ENCODE measurements around the gene VPS41. TPM values are rescaled to one million over a fixed set of nuclear protein-coding genes. Genes with fewer than 3 reads are reported as not detected.

VPS41 gene
- total and polyA plus RNA-seq, 10 donors, result 11.2 to 97.4 (median 66.2) TPM

DNA sequence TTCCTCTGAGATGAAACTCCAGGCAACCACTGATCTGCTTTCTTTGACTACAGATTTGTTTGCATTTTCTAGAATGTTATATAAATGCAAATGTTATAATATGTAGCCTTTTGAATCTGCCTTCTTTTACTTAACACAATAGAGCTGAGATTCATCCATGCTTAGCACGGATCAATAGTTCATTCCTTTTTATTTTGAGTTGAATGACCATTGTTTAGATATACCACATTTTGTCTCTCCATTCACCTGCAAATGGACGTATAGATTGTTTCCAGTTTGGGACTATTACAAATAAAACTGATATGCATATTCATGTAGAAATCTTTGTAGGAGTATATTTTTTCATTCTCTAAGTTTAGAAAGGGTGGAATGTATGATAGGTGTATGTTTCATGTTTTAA is 57.7 kb downstream of the VPS41 start:
- WGBS, 5 donors, result 91 to 97% (median 92%) methylated on average over 2 of the region's 2 CpGs
- Histone ChIP-seq H3K4me3 (no peak overlapping the region), H3K4me1 (peaks cover 0 to 14% (median 7%) of the 10 kb centered on the region in 6 donors), H3K36me3 (peaks cover 0 to 17% (median 2%) of the 10 kb centered on the region in 6 donors), H3K27ac (no peak overlapping the region), H3K9me3 (no peaks in the 10 kb centered on the region), H3K27me3 (replicated peaks in 1 of 7) (no peaks in the 10 kb centered on the region)
- intact Hi-C loops (cut with DNase I; ENCODE audit: low total_unique reads), result no loop called here
- TF ChIP-seq, protein P1, sequence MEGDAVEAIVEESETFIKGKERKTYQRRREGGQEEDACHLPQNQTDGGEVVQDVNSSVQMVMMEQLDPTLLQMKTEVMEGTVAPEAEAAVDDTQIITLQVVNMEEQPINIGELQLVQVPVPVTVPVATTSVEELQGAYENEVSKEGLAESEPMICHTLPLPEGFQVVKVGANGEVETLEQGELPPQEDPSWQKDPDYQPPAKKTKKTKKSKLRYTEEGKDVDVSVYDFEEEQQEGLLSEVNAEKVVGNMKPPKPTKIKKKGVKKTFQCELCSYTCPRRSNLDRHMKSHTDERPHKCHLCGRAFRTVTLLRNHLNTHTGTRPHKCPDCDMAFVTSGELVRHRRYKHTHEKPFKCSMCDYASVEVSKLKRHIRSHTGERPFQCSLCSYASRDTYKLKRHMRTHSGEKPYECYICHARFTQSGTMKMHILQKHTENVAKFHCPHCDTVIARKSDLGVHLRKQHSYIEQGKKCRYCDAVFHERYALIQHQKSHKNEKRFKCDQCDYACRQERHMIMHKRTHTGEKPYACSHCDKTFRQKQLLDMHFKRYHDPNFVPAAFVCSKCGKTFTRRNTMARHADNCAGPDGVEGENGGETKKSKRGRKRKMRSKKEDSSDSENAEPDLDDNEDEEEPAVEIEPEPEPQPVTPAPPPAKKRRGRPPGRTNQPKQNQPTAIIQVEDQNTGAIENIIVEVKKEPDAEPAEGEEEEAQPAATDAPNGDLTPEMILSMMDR (IDR thresholded peaks at IDR 0.05 in 8 of 11, conservative IDR thresholded peaks at IDR 0.05 in 3 of 11), result no peak
- no peak for TF ChIP-seq POLR2AphosphoS5 (IDR thresholded peaks at IDR 0.05)
- TF ChIP-seq POLR2A (IDR thresholded peaks at IDR 0.05), result no peak
- DNase-seq, result no peak

DNA sequence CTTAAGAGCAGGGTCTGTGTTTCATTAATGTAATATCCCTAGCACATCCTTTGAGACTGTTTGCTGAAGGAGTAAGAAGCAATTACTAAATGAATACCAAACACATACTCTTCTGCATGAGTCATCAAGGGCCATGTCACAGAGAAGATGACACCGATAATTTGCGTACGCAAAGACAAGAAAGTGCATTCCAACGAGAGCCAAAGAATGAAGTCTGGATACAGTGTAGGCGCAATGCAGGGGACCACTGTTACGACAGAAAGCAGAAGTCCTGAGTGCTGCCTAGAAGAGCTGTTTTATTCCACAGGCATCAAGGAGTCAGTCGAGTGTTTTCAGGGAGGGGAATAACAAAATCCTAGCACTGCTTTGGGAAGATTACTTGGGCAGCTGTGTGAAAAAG is 62.7 kb downstream of the VPS41 start:
- H3K4me1 ChIP-seq, result no peaks in the 10 kb centered on the region
- no peaks in the 10 kb centered on the region for H3K9me3 ChIP-seq
- 78 to 85% (median 84%) methylated on average over 7 of the region's 7 CpGs for WGBS, 5 donors
- no peak overlapping the region for H3K4me3 ChIP-seq
- intact Hi-C loops (cut with DNase I; ENCODE audit: low total_unique reads), result no loop called here
- H3K27me3 ChIP-seq (replicated peaks in 1 of 7), result no peaks in the 10 kb centered on the region
- no peak overlapping the region for H3K27ac ChIP-seq
- no peak for TF ChIP-seq POLR2A (IDR thresholded peaks at IDR 0.05)
- no peak for TF ChIP-seq POLR2AphosphoS5 (IDR thresholded peaks at IDR 0.05)
- TF ChIP-seq, protein P1 (IDR thresholded peaks at IDR 0.05 in 8 of 11, conservative IDR thresholded peaks at IDR 0.05 in 3 of 11), result no peak
- DNase-seq, result no peak
- H3K36me3 ChIP-seq, result peaks cover 0 to 17% (median 2%) of the 10 kb centered on the region in 6 donors

DNA sequence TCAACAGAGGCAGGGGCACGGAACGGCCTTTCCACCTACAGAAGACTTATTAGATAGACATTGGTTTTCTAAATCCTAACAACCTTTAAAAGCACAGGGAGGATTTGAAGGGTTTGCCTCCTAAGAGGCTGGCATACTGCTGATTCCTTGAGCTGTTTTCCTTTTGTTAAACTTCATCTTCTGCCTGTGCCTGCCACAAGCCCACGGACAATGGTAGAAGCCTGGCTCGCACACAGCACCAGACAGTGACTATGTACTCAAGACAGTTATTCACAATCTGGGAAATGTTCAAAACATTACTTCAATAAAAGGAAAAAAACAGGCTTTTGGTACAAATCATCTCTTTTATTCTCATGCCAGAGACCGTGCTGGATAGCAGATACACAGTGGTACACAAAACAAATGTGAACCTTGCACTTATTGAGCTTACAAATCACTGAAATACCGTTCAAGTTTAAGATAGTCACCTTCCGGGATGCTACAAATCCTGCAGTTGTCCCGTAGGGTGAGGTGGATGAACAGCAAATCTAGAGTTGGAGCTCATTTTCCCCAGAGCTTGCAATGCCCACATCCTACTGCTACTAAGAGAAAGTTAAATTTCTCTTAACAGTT is 63.9 kb downstream of the VPS41 start:
- Histone ChIP-seq H3K9me3 (no peaks in the 10 kb centered on the region), H3K27me3 (replicated peaks in 1 of 7) (no peaks in the 10 kb centered on the region), H3K4me3 (no peak overlapping the region), H3K4me1 (peaks cover 0 to 5% (median 0%) of the 10 kb centered on the region in 6 donors), H3K27ac (no peak overlapping the region), H3K36me3 (peaks cover 0 to 15% (median 2%) of the 10 kb centered on the region in 6 donors)
- TF ChIP-seq POLR2AphosphoS5 (IDR thresholded peaks at IDR 0.05) (no peak), POLR2A (IDR thresholded peaks at IDR 0.05) (no peak)
- TF ChIP-seq, protein P1 (IDR thresholded peaks at IDR 0.05 in 8 of 11, conservative IDR thresholded peaks at IDR 0.05 in 3 of 11), result no peak
- intact Hi-C loops (cut with DNase I; ENCODE audit: low total_unique reads), result no loop called here
- DNase-seq, result no peak
- 94 to 98% (median 95%) methylated on average over 8 of the region's 8 CpGs for WGBS, 5 donors

DNA sequence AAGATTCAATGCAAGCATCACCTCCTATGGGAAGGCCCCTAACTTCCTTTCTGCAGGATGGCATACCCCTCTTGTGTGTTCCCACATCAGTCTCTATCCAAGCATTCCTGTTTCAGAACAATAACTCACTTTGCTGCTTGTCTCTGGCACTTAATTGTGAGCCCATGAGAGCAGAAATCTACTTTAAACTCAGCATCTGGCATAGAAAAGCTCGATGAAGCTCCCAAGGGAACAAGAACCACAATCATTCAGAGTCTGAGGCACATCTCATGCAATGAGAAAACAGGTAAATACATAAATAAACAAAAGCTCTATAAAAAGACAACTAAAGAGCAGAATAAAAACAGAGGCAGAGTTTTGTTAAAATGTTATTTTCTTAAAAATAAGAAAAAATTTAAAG is 66.2 kb downstream of the VPS41 start:
- intact Hi-C loops (cut with DNase I; ENCODE audit: low total_unique reads), result no loop called here
- H3K4me3 ChIP-seq, result no peak overlapping the region
- no peaks in the 10 kb centered on the region for H3K36me3 ChIP-seq
- 43 to 81% (median 66%) methylated on average over 1 of the region's 1 CpG for WGBS, 5 donors
- no peak overlapping the region for H3K27ac ChIP-seq
- no peak for DNase-seq
- H3K9me3 ChIP-seq, result no peaks in the 10 kb centered on the region
- peaks cover 0 to 5% (median 0%) of the 10 kb centered on the region in 6 donors for H3K4me1 ChIP-seq
- TF ChIP-seq, protein P1 (IDR thresholded peaks at IDR 0.05 in 8 of 11, conservative IDR thresholded peaks at IDR 0.05 in 3 of 11), result no peak
- no peak for TF ChIP-seq POLR2A (IDR thresholded peaks at IDR 0.05)
- no peak for TF ChIP-seq POLR2AphosphoS5 (IDR thresholded peaks at IDR 0.05)
- H3K27me3 ChIP-seq (replicated peaks in 1 of 7), result no peaks in the 10 kb centered on the region
